Mucosa of descending colon (tissue), 3 donors: ENCODE data around the gene PHF2. TPM values are rescaled to one million over a fixed set of nuclear protein-coding genes. Genes with fewer than 3 reads are reported as not detected.

ENCODE experiments used
- ATAC-seq: fragments of 200-7000 bp; cut with Tn5 transposase; one replicate; pipeline ENCODE4 v1.9.1; 2020; ENCODE audit warnings: mild to moderate bottlenecking, moderate library complexity
- DNase-seq, 3 donors: peaks; one replicate each; pipeline ENCODE4 v3.0.0-alpha.2; 2020
- H3K36me3 ChIP-seq: fragments of 200-600 bp; one replicate; pipeline ENCODE4 v1.8.0; 2021; ENCODE audit warnings: low read depth, mild to moderate bottlenecking
- H3K4me1 ChIP-seq: fragments of 200-600 bp; one replicate; pipeline ENCODE4 v1.8.0; 2021; ENCODE audit warnings: low read depth, mild to moderate bottlenecking
- H3K4me3 ChIP-seq: fragments of 200-600 bp; one replicate; pipeline ENCODE4 v1.8.0; 2021; ENCODE audit warnings: mild to moderate bottlenecking
- H3K9me3 ChIP-seq: fragments of 200-600 bp; one replicate; pipeline ENCODE4 v1.8.0; 2021; ENCODE audit warnings: mild to moderate bottlenecking
- intact Hi-C, 2 donors: fragments of 100-400 bp; cut with DNase I in 1 of 2; cut with micrococcal nuclease in 1 of 2; formaldehyde crosslinking; loops; one replicate each; pipeline versions ENCODE4 v1.11.0 to v1.11.1; 2022; cut with DNase I, micrococcal nuclease
- total RNA-seq, 3 donors: library from RNA; stranded (reverse); fragmentation: NEBNext Ultra II Directional in 2 of 3; extraction: Animal tissue kit (Norgen Biotek cat#: 25700) in 2 of 3; gene quantifications; one replicate each; pipeline versions ENCODE4 v1.2.1 to v1.2.4, GENCODE V29; 2021 to 2023
- TF ChIP-seq, protein P1 (sequence below): fragments of 200-600 bp; IDR thresholded peaks from one replicate; pipeline ENCODE4 v1.8.0; 2022; ENCODE audit warnings: antibody characterized with exemption, mild to moderate bottlenecking
- donor health status: DM: no; HTN: no; CAD: no; lungs with moderate emphysema.
- donor health status: DM: no; HTN: no; CAD: no.
- donor health status: DM: no; HTN: yes; CAD: no.

The PHF2 gene
- total RNA-seq, 3 donors from 2014 or later: 19.1 to 42.9 (median 21.7) TPM

GRCh38 chr9:93536874-93537273 lies 39.5 kb upstream of the PHF2 start:
- Histone ChIP-seq H3K4me1 (no peaks in the 10 kb centered on the region), H3K36me3 (no peaks in the 10 kb centered on the region), H3K4me3 (no peak overlapping the region), H3K9me3 (no peaks in the 10 kb centered on the region)
- ATAC-seq: peak; percentile 18
- TF ChIP-seq, protein P1, sequence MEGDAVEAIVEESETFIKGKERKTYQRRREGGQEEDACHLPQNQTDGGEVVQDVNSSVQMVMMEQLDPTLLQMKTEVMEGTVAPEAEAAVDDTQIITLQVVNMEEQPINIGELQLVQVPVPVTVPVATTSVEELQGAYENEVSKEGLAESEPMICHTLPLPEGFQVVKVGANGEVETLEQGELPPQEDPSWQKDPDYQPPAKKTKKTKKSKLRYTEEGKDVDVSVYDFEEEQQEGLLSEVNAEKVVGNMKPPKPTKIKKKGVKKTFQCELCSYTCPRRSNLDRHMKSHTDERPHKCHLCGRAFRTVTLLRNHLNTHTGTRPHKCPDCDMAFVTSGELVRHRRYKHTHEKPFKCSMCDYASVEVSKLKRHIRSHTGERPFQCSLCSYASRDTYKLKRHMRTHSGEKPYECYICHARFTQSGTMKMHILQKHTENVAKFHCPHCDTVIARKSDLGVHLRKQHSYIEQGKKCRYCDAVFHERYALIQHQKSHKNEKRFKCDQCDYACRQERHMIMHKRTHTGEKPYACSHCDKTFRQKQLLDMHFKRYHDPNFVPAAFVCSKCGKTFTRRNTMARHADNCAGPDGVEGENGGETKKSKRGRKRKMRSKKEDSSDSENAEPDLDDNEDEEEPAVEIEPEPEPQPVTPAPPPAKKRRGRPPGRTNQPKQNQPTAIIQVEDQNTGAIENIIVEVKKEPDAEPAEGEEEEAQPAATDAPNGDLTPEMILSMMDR: no peak
- intact Hi-C loops: no loop called here
- DNase-seq: no peak

- no peak for DNase-seq
- ATAC-seq: no peak
- no peaks in the 10 kb centered on the region for H3K4me1 ChIP-seq
- intact Hi-C loops: no loop called here
- H3K36me3 ChIP-seq: no peaks in the 10 kb centered on the region
- TF ChIP-seq, protein P1: no peak
- no peak overlapping the region for H3K4me3 ChIP-seq
- H3K9me3 ChIP-seq: no peaks in the 10 kb centered on the region
Measured at GRCh38 chr9:93540305-93540704, 36.1 kb upstream of the PHF2 start.

DNA sequence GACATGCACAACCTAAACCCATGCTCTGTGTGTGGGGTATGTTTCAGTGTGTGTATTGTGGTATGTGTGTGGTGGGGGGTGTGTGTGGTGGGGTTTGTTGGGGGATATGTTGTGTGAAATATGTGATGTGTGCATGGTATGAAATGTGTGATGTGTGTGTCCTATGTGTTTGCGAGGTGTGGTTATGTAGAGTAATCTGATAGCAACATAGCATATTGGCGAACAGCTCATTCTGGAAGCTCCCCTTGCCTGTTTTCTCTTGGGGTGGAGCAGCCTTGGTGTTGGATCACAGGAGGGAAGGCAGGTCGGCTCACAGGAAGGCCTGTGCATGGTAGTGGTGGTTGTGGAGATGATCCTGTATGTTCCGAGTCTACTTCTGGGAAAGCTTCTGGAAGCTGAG lies 35.4 kb upstream of the PHF2 start:
- no peaks in the 10 kb centered on the region for H3K36me3 ChIP-seq
- ATAC-seq (no peak), DNase-seq (no peak)
- TF ChIP-seq, protein P1: no peak
- H3K4me1 ChIP-seq: no peaks in the 10 kb centered on the region
- no peak overlapping the region for H3K4me3 ChIP-seq
- no peaks in the 10 kb centered on the region for H3K9me3 ChIP-seq
- intact Hi-C loops: no loop called here

GRCh38 chr9:93541581-93542349 lies 34.6 kb upstream of the PHF2 start:
- no peaks in the 10 kb centered on the region for H3K9me3 ChIP-seq
- H3K4me3 ChIP-seq: no peak overlapping the region
- TF ChIP-seq, protein P1: no peak
- ATAC-seq (no peak), DNase-seq (no peak)
- intact Hi-C loops: no loop called here
- no peaks in the 10 kb centered on the region for H3K36me3 ChIP-seq
- no peaks in the 10 kb centered on the region for H3K4me1 ChIP-seq

GRCh38 chr9:93543117-93543516 lies 33.3 kb upstream of the PHF2 start:
- Histone ChIP-seq H3K36me3 (no peaks in the 10 kb centered on the region), H3K4me3 (no peak overlapping the region), H3K4me1 (no peaks in the 10 kb centered on the region), H3K9me3 (no peaks in the 10 kb centered on the region)
- intact Hi-C loops: no loop called here
- TF ChIP-seq, protein P1: no peak
- DNase-seq (no peak), ATAC-seq (no peak)
